ENCODE data around the gene ACSS1. TPM values are rescaled to one million over a fixed set of nuclear protein-coding genes. Genes with fewer than 3 reads are reported as not detected.

The ACSS1 gene
- total and polyA plus RNA-seq, 2 experiments from 2014 or later, result 1.3 to 4.1 TPM

DNA sequence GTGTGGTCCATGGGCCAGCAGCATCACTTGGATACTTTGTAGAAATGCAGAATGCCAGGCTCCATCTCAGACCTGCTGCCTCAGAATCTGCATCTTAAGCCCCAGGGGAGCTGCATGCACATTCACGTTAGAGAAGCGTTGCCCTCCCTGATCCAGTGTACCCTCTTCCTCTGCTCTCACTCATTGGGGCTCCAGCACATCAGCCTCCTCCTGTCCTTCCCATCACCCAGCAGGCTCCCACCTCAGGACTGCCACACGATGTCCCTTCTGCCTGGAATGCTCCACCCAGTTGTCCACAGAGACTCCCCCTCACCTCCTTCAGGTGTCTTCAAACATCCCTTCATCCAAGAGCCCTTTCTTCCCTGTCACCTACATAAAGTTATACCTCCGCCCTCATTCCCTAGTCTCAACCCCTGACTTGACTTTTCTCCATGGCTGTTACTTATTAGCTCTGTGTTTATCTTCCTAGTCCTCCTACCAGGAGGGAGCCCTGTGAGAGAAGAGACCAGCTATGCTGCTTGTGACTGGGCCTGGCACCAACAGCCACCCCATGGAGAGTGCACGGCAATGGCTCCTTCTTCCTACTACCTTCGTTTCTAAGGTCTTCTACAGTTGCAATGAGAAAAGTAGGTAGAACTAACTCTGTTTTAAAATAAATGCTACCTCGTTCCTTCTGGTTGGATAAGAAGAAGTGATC is 3.3 kb upstream of the ACSS1 start:
- no peaks in the 10 kb centered on the region for H4K20me1 ChIP-seq (replicated peaks; ENCODE audit: insufficient read depth)
- peaks cover 4% of the 10 kb centered on the region; the same call in 1 of the 2 replicates for H3K4me1 ChIP-seq (ENCODE audit: insufficient read depth)

More for the DNA sequence above, 3.3 kb upstream of the ACSS1 start:
- ATAC-seq (no peak), DNase-seq (ENCODE audit: low spot score) (no peak)
- no peak overlapping the region for H3K4me3 ChIP-seq
- Mint-ChIP-seq H3K4me1 (peaks cover 2% of the 10 kb centered on the region; the same call in 2 of the 3 replicates), H3K27me3 (ENCODE audit: insufficient read depth, low read depth, poor library complexity) (peaks cover 52% of the 10 kb centered on the region), H3K9me3 (no peaks in the 10 kb centered on the region), H3K4me3 (no peak overlapping the region), H3K27ac (no peak overlapping the region), H3K36me3 (ENCODE audit: low read depth) (no peaks in the 10 kb centered on the region)
- peaks cover 60% of the 10 kb centered on the region for H3K27me3 ChIP-seq (ENCODE audit: insufficient read depth)
- no peaks in the 10 kb centered on the region for H3K9me2 ChIP-seq (ENCODE audit: insufficient read depth)
- H3K36me3 ChIP-seq (ENCODE audit: insufficient read depth), result no peaks in the 10 kb centered on the region
- H3K79me2 ChIP-seq (replicated peaks; ENCODE audit: insufficient read depth), result no peaks in the 10 kb centered on the region
- no peak overlapping the region for H3K4me2 ChIP-seq
- H3F3A ChIP-seq (replicated peaks; ENCODE audit: low read depth), result no peaks in the 10 kb centered on the region
- no peak for TF ChIP-seq CREB1 (CRISPR knock-in tag; IDR thresholded peaks at IDR 0.05; ENCODE audit: low read depth)
- TF ChIP-seq ZNF114 (CRISPR knock-in tag; IDR thresholded peaks at IDR 0.05), result no peak
- TF ChIP-seq, protein P1, sequence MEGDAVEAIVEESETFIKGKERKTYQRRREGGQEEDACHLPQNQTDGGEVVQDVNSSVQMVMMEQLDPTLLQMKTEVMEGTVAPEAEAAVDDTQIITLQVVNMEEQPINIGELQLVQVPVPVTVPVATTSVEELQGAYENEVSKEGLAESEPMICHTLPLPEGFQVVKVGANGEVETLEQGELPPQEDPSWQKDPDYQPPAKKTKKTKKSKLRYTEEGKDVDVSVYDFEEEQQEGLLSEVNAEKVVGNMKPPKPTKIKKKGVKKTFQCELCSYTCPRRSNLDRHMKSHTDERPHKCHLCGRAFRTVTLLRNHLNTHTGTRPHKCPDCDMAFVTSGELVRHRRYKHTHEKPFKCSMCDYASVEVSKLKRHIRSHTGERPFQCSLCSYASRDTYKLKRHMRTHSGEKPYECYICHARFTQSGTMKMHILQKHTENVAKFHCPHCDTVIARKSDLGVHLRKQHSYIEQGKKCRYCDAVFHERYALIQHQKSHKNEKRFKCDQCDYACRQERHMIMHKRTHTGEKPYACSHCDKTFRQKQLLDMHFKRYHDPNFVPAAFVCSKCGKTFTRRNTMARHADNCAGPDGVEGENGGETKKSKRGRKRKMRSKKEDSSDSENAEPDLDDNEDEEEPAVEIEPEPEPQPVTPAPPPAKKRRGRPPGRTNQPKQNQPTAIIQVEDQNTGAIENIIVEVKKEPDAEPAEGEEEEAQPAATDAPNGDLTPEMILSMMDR (conservative IDR thresholded peaks at IDR 0.05; ENCODE audit: low read depth in 2 of 2), result no peak
- TF ChIP-seq, protein P2, sequence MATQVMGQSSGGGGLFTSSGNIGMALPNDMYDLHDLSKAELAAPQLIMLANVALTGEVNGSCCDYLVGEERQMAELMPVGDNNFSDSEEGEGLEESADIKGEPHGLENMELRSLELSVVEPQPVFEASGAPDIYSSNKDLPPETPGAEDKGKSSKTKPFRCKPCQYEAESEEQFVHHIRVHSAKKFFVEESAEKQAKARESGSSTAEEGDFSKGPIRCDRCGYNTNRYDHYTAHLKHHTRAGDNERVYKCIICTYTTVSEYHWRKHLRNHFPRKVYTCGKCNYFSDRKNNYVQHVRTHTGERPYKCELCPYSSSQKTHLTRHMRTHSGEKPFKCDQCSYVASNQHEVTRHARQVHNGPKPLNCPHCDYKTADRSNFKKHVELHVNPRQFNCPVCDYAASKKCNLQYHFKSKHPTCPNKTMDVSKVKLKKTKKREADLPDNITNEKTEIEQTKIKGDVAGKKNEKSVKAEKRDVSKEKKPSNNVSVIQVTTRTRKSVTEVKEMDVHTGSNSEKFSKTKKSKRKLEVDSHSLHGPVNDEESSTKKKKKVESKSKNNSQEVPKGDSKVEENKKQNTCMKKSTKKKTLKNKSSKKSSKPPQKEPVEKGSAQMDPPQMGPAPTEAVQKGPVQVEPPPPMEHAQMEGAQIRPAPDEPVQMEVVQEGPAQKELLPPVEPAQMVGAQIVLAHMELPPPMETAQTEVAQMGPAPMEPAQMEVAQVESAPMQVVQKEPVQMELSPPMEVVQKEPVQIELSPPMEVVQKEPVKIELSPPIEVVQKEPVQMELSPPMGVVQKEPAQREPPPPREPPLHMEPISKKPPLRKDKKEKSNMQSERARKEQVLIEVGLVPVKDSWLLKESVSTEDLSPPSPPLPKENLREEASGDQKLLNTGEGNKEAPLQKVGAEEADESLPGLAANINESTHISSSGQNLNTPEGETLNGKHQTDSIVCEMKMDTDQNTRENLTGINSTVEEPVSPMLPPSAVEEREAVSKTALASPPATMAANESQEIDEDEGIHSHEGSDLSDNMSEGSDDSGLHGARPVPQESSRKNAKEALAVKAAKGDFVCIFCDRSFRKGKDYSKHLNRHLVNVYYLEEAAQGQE (IDR thresholded peaks at IDR 0.05; ENCODE audit: unreplicated experiment), result no peak
- no peak for TF ChIP-seq JUNB (IDR thresholded peaks at IDR 0.05; ENCODE audit: unreplicated experiment)
- no peak for TF ChIP-seq EZH2phosphoT487 (IDR thresholded peaks at IDR 0.05; ENCODE audit: unreplicated experiment)
- no peak for TF ChIP-seq NANOG (IDR thresholded peaks at IDR 0.05; ENCODE audit: borderline replicate concordance)
- TF ChIP-seq, protein P3, sequence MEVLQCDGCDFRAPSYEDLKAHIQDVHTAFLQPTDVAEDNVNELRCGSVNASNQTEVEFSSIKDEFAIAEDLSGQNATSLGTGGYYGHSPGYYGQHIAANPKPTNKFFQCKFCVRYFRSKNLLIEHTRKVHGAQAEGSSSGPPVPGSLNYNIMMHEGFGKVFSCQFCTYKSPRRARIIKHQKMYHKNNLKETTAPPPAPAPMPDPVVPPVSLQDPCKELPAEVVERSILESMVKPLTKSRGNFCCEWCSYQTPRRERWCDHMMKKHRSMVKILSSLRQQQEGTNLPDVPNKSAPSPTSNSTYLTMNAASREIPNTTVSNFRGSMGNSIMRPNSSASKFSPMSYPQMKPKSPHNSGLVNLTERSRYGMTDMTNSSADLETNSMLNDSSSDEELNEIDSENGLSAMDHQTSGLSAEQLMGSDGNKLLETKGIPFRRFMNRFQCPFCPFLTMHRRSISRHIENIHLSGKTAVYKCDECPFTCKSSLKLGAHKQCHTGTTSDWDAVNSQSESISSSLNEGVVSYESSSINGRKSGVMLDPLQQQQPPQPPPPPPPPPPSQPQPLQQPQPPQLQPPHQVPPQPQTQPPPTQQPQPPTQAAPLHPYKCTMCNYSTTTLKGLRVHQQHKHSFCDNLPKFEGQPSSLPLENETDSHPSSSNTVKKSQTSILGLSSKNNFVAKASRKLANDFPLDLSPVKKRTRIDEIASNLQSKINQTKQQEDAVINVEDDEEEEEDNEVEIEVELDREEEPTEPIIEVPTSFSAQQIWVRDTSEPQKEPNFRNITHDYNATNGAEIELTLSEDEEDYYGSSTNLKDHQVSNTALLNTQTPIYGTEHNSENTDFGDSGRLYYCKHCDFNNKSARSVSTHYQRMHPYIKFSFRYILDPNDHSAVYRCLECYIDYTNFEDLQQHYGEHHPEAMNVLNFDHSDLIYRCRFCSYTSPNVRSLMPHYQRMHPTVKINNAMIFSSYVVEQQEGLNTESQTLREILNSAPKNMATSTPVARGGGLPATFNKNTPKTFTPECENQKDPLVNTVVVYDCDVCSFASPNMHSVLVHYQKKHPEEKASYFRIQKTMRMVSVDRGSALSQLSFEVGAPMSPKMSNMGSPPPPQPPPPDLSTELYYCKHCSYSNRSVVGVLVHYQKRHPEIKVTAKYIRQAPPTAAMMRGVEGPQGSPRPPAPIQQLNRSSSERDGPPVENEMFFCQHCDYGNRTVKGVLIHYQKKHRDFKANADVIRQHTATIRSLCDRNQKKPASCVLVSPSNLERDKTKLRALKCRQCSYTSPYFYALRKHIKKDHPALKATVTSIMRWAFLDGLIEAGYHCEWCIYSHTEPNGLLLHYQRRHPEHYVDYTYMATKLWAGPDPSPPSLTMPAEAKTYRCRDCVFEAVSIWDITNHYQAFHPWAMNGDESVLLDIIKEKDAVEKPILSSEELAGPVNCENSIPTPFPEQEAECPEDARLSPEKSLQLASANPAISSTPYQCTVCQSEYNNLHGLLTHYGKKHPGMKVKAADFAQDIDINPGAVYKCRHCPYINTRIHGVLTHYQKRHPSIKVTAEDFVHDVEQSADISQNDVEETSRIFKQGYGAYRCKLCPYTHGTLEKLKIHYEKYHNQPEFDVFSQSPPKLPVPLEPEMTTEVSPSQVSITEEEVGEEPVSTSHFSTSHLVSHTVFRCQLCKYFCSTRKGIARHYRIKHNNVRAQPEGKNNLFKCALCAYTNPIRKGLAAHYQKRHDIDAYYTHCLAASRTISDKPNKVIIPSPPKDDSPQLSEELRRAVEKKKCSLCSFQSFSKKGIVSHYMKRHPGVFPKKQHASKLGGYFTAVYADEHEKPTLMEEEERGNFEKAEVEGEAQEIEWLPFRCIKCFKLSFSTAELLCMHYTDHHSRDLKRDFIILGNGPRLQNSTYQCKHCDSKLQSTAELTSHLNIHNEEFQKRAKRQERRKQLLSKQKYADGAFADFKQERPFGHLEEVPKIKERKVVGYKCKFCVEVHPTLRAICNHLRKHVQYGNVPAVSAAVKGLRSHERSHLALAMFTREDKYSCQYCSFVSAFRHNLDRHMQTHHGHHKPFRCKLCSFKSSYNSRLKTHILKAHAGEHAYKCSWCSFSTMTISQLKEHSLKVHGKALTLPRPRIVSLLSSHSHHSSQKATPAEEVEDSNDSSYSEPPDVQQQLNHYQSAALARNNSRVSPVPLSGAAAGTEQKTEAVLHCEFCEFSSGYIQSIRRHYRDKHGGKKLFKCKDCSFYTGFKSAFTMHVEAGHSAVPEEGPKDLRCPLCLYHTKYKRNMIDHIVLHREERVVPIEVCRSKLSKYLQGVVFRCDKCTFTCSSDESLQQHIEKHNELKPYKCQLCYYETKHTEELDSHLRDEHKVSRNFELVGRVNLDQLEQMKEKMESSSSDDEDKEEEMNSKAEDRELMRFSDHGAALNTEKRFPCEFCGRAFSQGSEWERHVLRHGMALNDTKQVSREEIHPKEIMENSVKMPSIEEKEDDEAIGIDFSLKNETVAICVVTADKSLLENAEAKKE (CRISPR knock-in tag; IDR thresholded peaks at IDR 0.05), result no peak
- TF ChIP-seq STAT1 (IDR thresholded peaks at IDR 0.05; ENCODE audit: unreplicated experiment), result no peak
- TF ChIP-seq ZNF331 (CRISPR knock-in tag; IDR thresholded peaks at IDR 0.05; ENCODE audit: low read depth), result no peak
- TF ChIP-seq, protein P4, sequence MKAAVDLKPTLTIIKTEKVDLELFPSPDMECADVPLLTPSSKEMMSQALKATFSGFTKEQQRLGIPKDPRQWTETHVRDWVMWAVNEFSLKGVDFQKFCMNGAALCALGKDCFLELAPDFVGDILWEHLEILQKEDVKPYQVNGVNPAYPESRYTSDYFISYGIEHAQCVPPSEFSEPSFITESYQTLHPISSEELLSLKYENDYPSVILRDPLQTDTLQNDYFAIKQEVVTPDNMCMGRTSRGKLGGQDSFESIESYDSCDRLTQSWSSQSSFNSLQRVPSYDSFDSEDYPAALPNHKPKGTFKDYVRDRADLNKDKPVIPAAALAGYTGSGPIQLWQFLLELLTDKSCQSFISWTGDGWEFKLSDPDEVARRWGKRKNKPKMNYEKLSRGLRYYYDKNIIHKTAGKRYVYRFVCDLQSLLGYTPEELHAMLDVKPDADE (IDR thresholded peaks at IDR 0.05), result no peak
- no peak for TF ChIP-seq POLR2AphosphoS5 (IDR thresholded peaks at IDR 0.05; ENCODE audit: low read depth)
- no peak for TF ChIP-seq EZH2 (IDR thresholded peaks at IDR 0.05; ENCODE audit: low read depth, unreplicated experiment)
- H2AFZ ChIP-seq, result no peak overlapping the region
- H3K27ac ChIP-seq (ENCODE audit: low read depth), result no peak overlapping the region
